BE2C (cell line): ENCODE data around the gene BRMS1L.
A peak's percentile ranks its signal among the peaks of the same experiment; 100 is the strongest.
"Not testable (repeated sequence)": the region's sequence is repeated elsewhere in the genome, so short reads cannot be mapped to it uniquely, and the experiment has no call there.

Experiments
- DNase-seq: peaks from one replicate; pipeline ENCODE4 v3.0.0-alpha.2; 2020
- H3K27me3 ChIP-seq: fragments of 250-450 bp; sonication (Bioruptor Pico); 2 replicates; pipeline ENCODE4 v1.5.1; 2020; ENCODE audit warnings: mild to moderate bottlenecking
- H3K36me3 ChIP-seq: fragments of 250-450 bp; sonication (Bioruptor Pico); 2 replicates; pipeline ENCODE4 v1.5.1; 2020; ENCODE audit warnings: mild to moderate bottlenecking
- H3K4me1 ChIP-seq: fragments of 250-450 bp; sonication (Bioruptor Pico); 2 replicates; pipeline ENCODE4 v1.5.1; 2020
- H3K4me3 ChIP-seq: 2 replicates; pipeline ENCODE4 v1.5.1; 2011; ENCODE audit warnings: low read depth, low read length
- H3K9me3 ChIP-seq: fragments of 250-450 bp; sonication (Bioruptor Pico); 2 replicates; pipeline ENCODE4 v1.5.1; 2020
- TF ChIP-seq, protein P1 (sequence below): IDR thresholded peaks from 2 replicates; pipeline ENCODE4 v1.5.1; 2012; ENCODE audit warnings: mild to moderate bottlenecking, low read depth, low read length

Gene BRMS1L

DNA sequence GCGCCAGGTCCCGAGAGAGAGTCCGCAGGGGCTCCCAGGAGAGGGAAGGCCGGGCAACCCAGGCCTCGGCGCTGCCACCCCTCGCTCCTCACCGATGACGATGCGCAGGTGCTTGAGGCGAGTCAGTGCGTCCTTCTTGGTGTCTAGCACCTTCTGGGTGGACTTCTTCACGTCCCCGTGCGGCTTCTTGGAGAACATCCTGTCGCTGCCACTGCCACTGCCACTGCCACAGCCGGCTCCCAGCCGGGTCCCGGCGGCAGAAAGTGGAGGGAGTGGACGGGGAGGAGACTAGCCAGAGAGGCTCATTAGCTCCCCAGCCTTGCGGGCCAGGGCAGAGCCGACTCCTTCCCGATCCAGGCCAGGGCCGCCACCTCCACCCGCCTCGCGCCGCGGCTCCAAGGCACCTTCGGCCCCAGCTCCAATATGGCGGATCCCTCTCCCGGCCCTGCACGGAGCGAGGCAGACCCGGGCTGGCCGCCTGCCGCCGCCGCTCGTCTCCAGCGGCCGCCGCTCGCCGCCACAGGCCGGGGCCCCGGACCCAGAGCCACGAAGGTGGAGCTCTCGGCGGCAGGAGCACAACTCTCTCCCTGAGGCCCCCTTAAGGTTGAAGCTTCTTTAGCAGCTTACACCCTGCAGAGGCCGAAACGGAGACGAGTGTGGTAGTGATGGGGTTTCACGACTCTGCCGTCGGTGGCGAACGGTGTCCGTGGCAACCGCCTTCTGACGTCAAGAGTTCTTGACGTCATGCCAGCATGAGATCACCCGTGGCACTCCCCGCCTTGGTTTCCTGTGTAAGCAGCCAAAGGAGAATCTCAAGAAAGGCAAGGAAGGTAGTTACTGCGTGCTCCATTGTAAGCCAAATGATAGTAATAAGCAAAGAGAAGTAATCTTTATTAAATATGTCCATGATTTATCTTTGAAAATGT is 17.2 kb upstream of the BRMS1L start, which contains the start of gene RALGAPA1:
TSS of gene RALGAPA1 (minus strand) at position 658 of the 926 bp plus-strand sequence. CDS start at position 198, 460 bp downstream.
- DNase-seq = peak; percentile 95
- H3K4me3 ChIP-seq = peak within 1 kb of the TSS; percentile 88
- H3K36me3 ChIP-seq, H3K27me3 ChIP-seq, H3K4me1 ChIP-seq, H3K9me3 ChIP-seq: not testable (repeated sequence)
- TF ChIP-seq, protein P1, sequence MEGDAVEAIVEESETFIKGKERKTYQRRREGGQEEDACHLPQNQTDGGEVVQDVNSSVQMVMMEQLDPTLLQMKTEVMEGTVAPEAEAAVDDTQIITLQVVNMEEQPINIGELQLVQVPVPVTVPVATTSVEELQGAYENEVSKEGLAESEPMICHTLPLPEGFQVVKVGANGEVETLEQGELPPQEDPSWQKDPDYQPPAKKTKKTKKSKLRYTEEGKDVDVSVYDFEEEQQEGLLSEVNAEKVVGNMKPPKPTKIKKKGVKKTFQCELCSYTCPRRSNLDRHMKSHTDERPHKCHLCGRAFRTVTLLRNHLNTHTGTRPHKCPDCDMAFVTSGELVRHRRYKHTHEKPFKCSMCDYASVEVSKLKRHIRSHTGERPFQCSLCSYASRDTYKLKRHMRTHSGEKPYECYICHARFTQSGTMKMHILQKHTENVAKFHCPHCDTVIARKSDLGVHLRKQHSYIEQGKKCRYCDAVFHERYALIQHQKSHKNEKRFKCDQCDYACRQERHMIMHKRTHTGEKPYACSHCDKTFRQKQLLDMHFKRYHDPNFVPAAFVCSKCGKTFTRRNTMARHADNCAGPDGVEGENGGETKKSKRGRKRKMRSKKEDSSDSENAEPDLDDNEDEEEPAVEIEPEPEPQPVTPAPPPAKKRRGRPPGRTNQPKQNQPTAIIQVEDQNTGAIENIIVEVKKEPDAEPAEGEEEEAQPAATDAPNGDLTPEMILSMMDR = peak; percentile 42

GRCh38 chr14:35809597-35809996 is 16.5 kb upstream of the BRMS1L start:
- Histone ChIP-seq H3K9me3 (no peaks in the 10 kb centered on the region), H3K36me3 (no peaks in the 10 kb centered on the region), H3K4me1 (no peaks in the 10 kb centered on the region), H3K27me3 (no peaks in the 10 kb centered on the region), H3K4me3 (peak overlapping the region; percentile 20)
- TF ChIP-seq, protein P1 = no peak
- no peak for DNase-seq

DNA sequence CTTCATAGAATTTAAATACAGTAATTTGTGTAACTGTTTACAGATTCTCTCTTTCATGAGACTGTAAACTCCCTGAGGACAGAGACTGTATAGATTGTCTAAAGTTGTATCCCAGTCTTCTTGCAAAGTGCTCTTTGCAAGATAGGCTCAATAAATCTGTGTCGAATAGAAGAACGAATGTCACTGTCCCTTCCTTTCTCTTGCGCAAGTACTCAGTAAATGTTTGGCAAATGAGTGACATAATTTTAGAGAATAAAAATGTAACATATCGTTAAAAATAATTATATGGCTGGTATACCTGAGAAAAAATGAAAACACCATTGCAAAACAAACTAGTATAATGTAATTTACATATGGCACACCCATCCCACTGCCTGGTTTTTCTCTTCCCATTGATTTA is 15.2 kb upstream of the BRMS1L start:
- no peaks in the 10 kb centered on the region for H3K27me3 ChIP-seq
- TF ChIP-seq, protein P1 = no peak
- H3K9me3 ChIP-seq = no peaks in the 10 kb centered on the region
- no peaks in the 10 kb centered on the region for H3K4me1 ChIP-seq
- no peaks in the 10 kb centered on the region for H3K36me3 ChIP-seq
- no peak overlapping the region for H3K4me3 ChIP-seq
- DNase-seq = no peak

GRCh38 chr14:35814371-35815005 is 11.7 kb upstream of the BRMS1L start:
- Histone ChIP-seq H3K9me3 (no peaks in the 10 kb centered on the region), H3K4me3 (no peak overlapping the region), H3K27me3 (no peaks in the 10 kb centered on the region), H3K4me1 (no peaks in the 10 kb centered on the region), H3K36me3 (no peaks in the 10 kb centered on the region)
- TF ChIP-seq, protein P1 = peak; percentile 89
- peak; percentile 85 for DNase-seq

GRCh38 chr14:35818346-35819115 is 7.6 kb upstream of the BRMS1L start:
- DNase-seq = peak; percentile 57
- H3K36me3 ChIP-seq = no peaks in the 10 kb centered on the region
- H3K9me3 ChIP-seq = no peaks in the 10 kb centered on the region
- no peaks in the 10 kb centered on the region for H3K27me3 ChIP-seq
- no peak overlapping the region for H3K4me3 ChIP-seq
- H3K4me1 ChIP-seq = no peaks in the 10 kb centered on the region
- TF ChIP-seq, protein P1 = peak; percentile 76
